Stimulated activated CD8-positive, alpha-beta memory T cell treated with anti-CD3 and anti-CD28 coated beads, Interleukin-2, amount 100 ng/mL, for 1 hour (primary cell): ENCODE measurements around the gene DTNB.
"Not testable (repeated sequence)": the region's sequence is repeated elsewhere in the genome, so short reads cannot be mapped to it uniquely, and the experiment has no call there.

Experiments
- DNase-seq, 2 donors: peaks; one replicate each; pipeline ENCODE4 v3.0.0-alpha.2; 2020; ENCODE audit warnings: low read depth in 2 of 2

DTNB gene

GRCh38 chr2:25673300-25674076 is at the start of gene DTNB:
Gene DTNB (minus strand): TSS chr2:25673577. CDS start chr2:25652660, 20,917 bp downstream.
- DNase-seq: peak; percentile 63 to 67

- DNase-seq: no peak
These were observed 48.8 kb upstream of the DTNB start for GRCh38 chr2:25722224-25722623.

GRCh38 chr2:25720575-25720974 is 47.2 kb upstream of the DTNB start:
- DNase-seq: no peak

- DNase-seq: no peak
These were observed 41.4 kb upstream of the DTNB start for GRCh38 chr2:25714740-25715139.

- no peak for DNase-seq
These were observed 39.1 kb upstream of the DTNB start for GRCh38 chr2:25712455-25712854.

GRCh38 chr2:25711675-25712354 is 38.4 kb upstream of the DTNB start:
- no peak for DNase-seq

- no peak for DNase-seq
These were observed 37.4 kb upstream of the DTNB start for GRCh38 chr2:25710750-25711149.

- no peak for DNase-seq
These were observed 36.0 kb upstream of the DTNB start for GRCh38 chr2:25709349-25709748.

- no peak for DNase-seq
These were observed 34.7 kb upstream of the DTNB start for GRCh38 chr2:25707927-25708590.

- not testable (repeated sequence) for DNase-seq
These were observed 32.2 kb upstream of the DTNB start for GRCh38 chr2:25705575-25705974.

- no peak for DNase-seq
These were observed 28.4 kb upstream of the DTNB start for GRCh38 chr2:25701801-25702200.

- DNase-seq: no peak
These were observed 26.9 kb upstream of the DTNB start for GRCh38 chr2:25700221-25700660.

- DNase-seq: no peak
These were observed 25.8 kb upstream of the DTNB start for GRCh38 chr2:25699216-25699615.

GRCh38 chr2:25698752-25699151 is 25.4 kb upstream of the DTNB start:
- DNase-seq: no peak

- DNase-seq: no peak
These were observed 24.4 kb upstream of the DTNB start for GRCh38 chr2:25697559-25698341.

GRCh38 chr2:25692737-25693445 is 19.5 kb upstream of the DTNB start:
- DNase-seq: no peak

- DNase-seq: no peak
These were observed 18.8 kb upstream of the DTNB start for GRCh38 chr2:25692143-25692542.

GRCh38 chr2:25690058-25690457 is 16.7 kb upstream of the DTNB start:
- no peak for DNase-seq

- DNase-seq: no peak
These were observed 14.9 kb upstream of the DTNB start for GRCh38 chr2:25688236-25688635.

- no peak for DNase-seq
These were observed 12.4 kb upstream of the DTNB start for GRCh38 chr2:25685741-25686140.
